Measurements from ENCODE around the gene PRRC2B. TPM values are rescaled to one million over a fixed set of nuclear protein-coding genes. Genes with fewer than 3 reads are reported as not detected.

PRRC2B gene
- total RNA-seq, 4 donors from 2014 or later, result 73.7 to 171 (median 98.9) TPM

DNA sequence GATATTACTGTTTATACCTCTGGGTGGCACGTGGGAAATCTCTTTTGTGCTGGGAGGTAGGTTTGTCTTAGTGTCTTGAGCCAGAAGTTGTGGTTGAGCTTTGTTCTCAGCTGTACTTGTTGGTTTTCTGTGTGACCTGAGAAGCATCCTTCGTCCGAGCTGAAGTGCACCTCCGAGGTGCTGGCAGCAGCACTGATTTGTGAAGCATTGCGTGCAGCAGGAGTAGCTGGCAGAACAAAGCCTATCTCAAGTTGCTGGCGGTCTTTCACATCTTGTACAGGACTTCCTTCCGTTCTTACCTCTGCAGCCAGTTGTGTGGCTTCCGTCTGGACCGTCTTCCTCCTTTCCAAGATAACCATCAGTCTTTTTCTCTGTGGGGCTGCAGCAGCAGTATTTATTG is 4.3 kb downstream of the PRRC2B start:
- Histone ChIP-seq H3K4me3 (no peak overlapping the region), H3K36me3 (no peaks in the 10 kb centered on the region), H3K27me3 (no peaks in the 10 kb centered on the region), H3K9me3 (no peaks in the 10 kb centered on the region), H3K27ac (peak overlapping the region; percentile 98 to 100 (median 99)), H3K4me1 (peaks cover 41 to 83% (median 67%) of the 10 kb centered on the region in 4 donors)
- TF ChIP-seq POLR2AphosphoS5 (IDR thresholded peaks at IDR 0.05), result peak in 1 of 3 donors; percentile 14
- no peak for TF ChIP-seq EP300 (IDR thresholded peaks at IDR 0.05; ENCODE audit: low read depth)
- WGBS, 2 donors (ENCODE audit: low coverage in 1 of 2), result 37 to 40% methylated on average over 1 to 9 of the region's 9 CpGs
- intact Hi-C loops (cut with DNase I; ENCODE audit: low total_unique reads), result no loop called here
- in situ Hi-C loops (cut with MboI; ENCODE audit: low pct_ligation_motif_present in 1 of 4, low pct_unique_long_range_greater_than_20kb in 1 of 4, low sequenced_read_pairs in 3 of 4), result loop anchor here in 1 of 4 donors (25.0 kb wide), 1 partner anchor 339 kb away; the partner anchor contains the start of gene RAPGEF1
- peak; percentile 45 for DNase-seq

DNA sequence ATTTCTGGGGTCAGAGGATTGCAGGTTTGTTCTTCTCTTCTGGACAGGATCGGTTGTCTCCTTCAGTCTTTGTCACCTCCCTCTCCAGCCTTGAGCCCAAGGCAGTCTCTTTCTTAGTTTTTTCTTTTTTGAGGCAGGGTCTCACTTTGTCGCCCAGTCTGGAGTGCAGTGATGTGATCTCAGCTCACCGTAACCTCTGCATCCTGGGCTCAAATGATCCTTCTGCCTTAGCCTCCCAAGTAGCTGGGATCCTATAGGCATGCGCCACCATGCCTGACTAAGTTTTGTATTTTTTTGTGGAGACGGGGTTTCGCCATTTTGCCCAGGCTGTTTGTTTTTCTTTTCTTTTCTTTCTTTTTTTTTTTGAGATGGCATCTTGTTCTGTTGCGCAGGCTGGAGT is 6.1 kb downstream of the PRRC2B start:
- Histone ChIP-seq H3K9me3 (no peaks in the 10 kb centered on the region), H3K27ac (peak overlapping the region; percentile 54 to 99 (median 89)), H3K4me3 (no peak overlapping the region), H3K27me3 (no peaks in the 10 kb centered on the region), H3K36me3 (no peaks in the 10 kb centered on the region), H3K4me1 (peaks cover 43 to 95% (median 77%) of the 10 kb centered on the region in 4 donors)
- intact Hi-C loops (cut with DNase I; ENCODE audit: low total_unique reads) (no loop called here), in situ Hi-C loops (cut with MboI; ENCODE audit: low pct_ligation_motif_present in 1 of 4, low pct_unique_long_range_greater_than_20kb in 1 of 4, low sequenced_read_pairs in 3 of 4) (loop anchor here in 1 of 4 donors (25.0 kb wide), 1 partner anchor 337 kb away; the partner anchor contains the start of gene RAPGEF1)
- DNase-seq, result no peak
- 80 to 86% methylated on average over 7 of the region's 7 CpGs for WGBS, 2 donors (ENCODE audit: low coverage in 1 of 2)
- no peak for TF ChIP-seq POLR2A (IDR thresholded peaks at IDR 0.05)
- TF ChIP-seq EP300 (IDR thresholded peaks at IDR 0.05; ENCODE audit: low read depth), result no peak
- TF ChIP-seq, protein P1, sequence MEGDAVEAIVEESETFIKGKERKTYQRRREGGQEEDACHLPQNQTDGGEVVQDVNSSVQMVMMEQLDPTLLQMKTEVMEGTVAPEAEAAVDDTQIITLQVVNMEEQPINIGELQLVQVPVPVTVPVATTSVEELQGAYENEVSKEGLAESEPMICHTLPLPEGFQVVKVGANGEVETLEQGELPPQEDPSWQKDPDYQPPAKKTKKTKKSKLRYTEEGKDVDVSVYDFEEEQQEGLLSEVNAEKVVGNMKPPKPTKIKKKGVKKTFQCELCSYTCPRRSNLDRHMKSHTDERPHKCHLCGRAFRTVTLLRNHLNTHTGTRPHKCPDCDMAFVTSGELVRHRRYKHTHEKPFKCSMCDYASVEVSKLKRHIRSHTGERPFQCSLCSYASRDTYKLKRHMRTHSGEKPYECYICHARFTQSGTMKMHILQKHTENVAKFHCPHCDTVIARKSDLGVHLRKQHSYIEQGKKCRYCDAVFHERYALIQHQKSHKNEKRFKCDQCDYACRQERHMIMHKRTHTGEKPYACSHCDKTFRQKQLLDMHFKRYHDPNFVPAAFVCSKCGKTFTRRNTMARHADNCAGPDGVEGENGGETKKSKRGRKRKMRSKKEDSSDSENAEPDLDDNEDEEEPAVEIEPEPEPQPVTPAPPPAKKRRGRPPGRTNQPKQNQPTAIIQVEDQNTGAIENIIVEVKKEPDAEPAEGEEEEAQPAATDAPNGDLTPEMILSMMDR (IDR thresholded peaks at IDR 0.05), result no peak
- no peak for TF ChIP-seq POLR2AphosphoS5 (IDR thresholded peaks at IDR 0.05)

DNA sequence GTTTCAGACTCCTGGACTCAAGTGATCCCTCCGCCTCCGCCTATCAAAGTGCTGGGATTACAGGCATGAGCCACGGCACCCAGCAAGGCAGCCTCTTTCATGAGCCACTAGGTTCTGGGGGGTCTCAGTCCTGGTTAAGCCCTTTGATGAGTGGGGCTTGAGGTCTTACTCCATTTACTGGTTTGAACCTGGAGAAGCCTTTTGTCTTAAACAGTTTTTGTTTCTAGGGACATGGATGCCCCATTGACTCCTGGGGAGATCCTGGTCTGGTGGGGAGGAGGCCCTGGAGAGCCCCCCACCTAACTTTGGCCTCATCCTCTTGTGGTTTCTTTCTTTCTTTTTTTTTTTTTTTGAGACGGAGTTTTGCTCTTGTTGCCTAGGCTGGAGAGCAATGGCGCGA is 6.7 kb downstream of the PRRC2B start:
- Histone ChIP-seq H3K27me3 (no peaks in the 10 kb centered on the region), H3K36me3 (no peaks in the 10 kb centered on the region), H3K4me1 (peaks cover 50 to 95% (median 78%) of the 10 kb centered on the region in 4 donors), H3K9me3 (no peaks in the 10 kb centered on the region), H3K4me3 (no peak overlapping the region), H3K27ac (peak overlapping the region; percentile 80 to 99 (median 82))
- TF ChIP-seq POLR2AphosphoS5 (IDR thresholded peaks at IDR 0.05), result no peak
- TF ChIP-seq, protein P1 (IDR thresholded peaks at IDR 0.05), result no peak
- no peak for TF ChIP-seq POLR2A (IDR thresholded peaks at IDR 0.05)
- no peak for TF ChIP-seq EP300 (IDR thresholded peaks at IDR 0.05; ENCODE audit: low read depth)
- intact Hi-C loops (cut with DNase I; ENCODE audit: low total_unique reads), result no loop called here
- no peak for DNase-seq
- in situ Hi-C loops (cut with MboI; ENCODE audit: low pct_ligation_motif_present in 1 of 4, low pct_unique_long_range_greater_than_20kb in 1 of 4, low sequenced_read_pairs in 3 of 4), result no loop called here
- WGBS, 2 donors (ENCODE audit: low coverage in 1 of 2), result 90 to 100% methylated on average over 2 to 5 of the region's 6 CpGs

DNA sequence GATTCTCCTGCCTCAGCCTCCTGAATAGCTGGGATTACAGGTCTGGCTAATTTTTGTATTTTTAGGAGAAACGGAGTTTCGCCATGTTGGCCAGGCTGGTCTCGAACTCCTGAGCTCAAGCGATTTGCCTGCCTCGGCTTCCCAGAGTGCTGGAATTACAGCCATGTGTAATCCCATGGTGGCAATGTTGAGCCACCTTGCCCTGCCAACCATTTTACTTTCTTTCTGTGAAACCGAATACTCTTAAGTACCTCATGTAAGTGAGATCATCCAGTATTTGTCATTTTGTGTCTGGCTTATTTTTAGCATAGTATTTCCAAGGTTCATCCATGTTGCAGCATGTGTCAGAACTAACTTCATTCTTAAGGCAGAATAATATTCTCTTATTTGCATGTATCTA is 8.2 kb downstream of the PRRC2B start:
- no peak for DNase-seq
- TF ChIP-seq EP300 (IDR thresholded peaks at IDR 0.05; ENCODE audit: low read depth), result no peak
- no peak for TF ChIP-seq POLR2AphosphoS5 (IDR thresholded peaks at IDR 0.05)
- TF ChIP-seq, protein P1 (IDR thresholded peaks at IDR 0.05), result no peak
- no peak for TF ChIP-seq POLR2A (IDR thresholded peaks at IDR 0.05)
- intact Hi-C loops (cut with DNase I; ENCODE audit: low total_unique reads) (no loop called here), in situ Hi-C loops (cut with MboI; ENCODE audit: low pct_ligation_motif_present in 1 of 4, low pct_unique_long_range_greater_than_20kb in 1 of 4, low sequenced_read_pairs in 3 of 4) (no loop called here)
- WGBS, 2 donors (ENCODE audit: low coverage in 1 of 2), result 77% methylated on average over 6 of the region's 6 CpGs; no CpG with 5 or more reads in 1 of the 2 donors
- Histone ChIP-seq H3K36me3 (no peaks in the 10 kb centered on the region), H3K27me3 (no peaks in the 10 kb centered on the region), H3K4me1 (peaks cover 52 to 95% (median 78%) of the 10 kb centered on the region in 4 donors), H3K27ac (peak overlapping the region; percentile 80 to 99 (median 82)), H3K9me3 (no peaks in the 10 kb centered on the region), H3K4me3 (no peak overlapping the region)

All from transverse colon (tissue), 4 donors.